HG03342 (cell line): Measurements from ENCODE around the gene SCUBE1.

Experiments used
- ATAC-seq: cut with Tn5 transposase; IDR thresholded peaks from one replicate; pipeline ENCODE4 v1.9.1; 2021; ENCODE audit warnings: mild to moderate bottlenecking, moderate library complexity; ENCODE audit not compliant: unreplicated experiment

The SCUBE1 gene

DNA sequence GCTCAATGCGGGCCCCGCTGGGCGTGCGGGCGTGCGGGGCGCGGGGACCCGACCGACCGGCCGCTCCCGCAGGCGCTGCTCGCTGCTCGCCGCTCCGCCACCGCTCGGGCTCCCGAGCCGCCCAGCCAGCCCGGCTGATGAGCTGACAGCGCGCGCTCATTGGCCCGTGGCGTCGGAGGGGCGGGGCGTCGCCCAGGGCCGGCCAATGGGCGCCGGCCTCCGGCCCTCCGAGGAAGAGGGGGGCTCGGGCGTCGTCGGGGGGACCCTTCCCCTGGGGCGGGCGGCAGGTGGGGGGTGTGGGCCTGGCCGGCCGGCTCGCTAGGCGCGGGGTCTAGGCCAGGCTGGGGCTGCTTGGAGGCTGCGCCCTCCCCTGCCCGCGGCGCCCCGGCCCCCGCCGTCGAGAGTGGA lies at the start of gene SCUBE1:
Gene SCUBE1, minus strand, starts transcription at position 111 of the 408 bp plus-strand sequence. CDS start 111 bp downstream, outside the sequence.
- no peak for ATAC-seq

GRCh38 chr22:43392385-43392989 lies 49.3 kb upstream of the SCUBE1 start:
- ATAC-seq, result no peak

DNA sequence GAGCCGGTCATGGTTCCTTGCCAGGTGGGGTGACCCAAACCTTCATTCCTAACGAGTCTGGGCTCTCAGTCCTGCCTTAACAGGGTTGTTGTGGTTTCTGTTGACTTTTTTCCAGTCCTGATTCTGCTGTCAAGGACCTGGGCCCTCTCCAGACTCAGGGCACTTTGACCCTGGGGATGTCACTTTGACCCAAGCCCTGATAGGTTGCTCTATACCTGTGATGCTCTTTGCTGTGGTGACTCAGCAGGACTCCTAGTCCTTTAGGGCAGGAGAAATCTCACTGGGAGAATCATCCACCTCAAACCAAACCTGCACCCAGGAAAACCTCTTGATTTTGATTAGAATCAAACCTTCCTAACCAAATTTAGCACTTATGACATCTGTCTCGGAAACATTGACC lies 48.1 kb upstream of the SCUBE1 start:
- no peak for ATAC-seq

DNA sequence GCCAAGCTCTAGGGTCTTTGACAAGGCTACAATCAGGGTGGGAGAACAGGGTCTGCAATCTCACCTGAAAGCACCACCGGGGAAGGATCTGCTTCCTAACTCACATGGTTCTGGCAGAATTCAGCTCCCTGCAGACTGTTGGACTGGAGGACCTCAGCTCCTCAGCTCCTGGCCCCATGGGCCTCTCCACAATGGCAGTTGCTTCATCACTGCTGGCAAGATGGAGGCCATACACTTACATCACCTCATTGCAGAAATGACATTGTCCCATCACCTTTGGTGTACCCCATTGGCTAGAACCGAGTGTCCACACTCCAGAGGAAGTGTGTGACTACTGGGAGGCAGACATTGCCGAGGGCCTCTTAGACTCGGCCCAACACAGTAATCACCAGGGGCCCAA lies 47.7 kb upstream of the SCUBE1 start:
- no peak for ATAC-seq

GRCh38 chr22:43390166-43390565 lies 47.0 kb upstream of the SCUBE1 start:
- no peak for ATAC-seq

DNA sequence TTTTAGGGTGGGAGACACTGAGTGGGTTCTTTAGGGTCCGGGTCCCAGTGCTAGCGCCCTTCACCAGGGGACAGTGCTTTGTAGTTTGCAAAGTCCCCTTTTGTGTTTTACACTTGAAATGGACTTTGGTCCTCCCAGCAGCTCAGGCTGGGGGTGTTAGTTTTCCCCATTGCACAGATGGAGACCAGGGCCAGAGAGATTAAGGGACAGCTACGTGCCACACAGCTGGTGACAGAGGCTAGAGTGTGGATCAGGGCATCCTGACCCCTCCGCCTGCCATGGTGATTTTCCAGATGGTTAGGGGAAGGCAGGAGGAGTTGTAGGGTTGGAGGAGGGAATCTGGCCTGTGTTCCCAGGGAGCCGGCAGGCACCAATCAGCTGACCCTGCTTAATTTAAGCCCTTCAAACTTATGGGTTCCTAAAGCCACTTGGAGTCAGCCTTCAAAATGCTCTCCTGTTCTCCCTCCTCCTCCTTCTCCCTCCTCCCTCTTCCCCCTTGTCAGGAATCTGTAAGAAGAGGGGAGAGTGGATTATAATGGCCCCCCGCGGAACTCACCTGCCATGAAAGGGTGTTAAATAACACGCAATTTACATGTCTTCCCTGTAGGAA lies 46.2 kb upstream of the SCUBE1 start:
- ATAC-seq, result no peak

DNA sequence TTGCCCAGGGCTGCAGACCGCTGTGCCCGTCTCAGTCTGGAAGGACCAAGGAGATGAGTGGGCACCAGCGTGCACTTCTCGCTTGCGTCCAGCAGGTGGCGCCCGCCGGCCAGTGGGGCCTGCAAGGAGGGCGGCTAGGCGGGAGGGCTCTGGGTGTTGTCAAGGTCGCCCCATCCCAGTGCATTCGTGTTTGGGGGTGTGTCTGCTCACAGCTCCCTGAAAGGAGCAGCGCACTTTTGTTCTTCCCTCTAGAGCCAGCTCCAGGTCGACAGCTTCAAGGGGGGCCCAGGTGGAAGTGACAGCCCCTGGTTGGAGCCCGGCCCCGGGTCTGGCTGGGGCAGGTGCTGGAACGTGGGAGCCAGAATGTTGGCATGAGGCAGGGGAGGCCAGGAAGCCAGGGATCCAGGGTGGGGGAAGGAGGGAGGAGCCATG lies 45.3 kb upstream of the SCUBE1 start:
- no peak for ATAC-seq

- no peak for ATAC-seq
Measured at GRCh38 chr22:43387815-43388214, 44.6 kb upstream of the SCUBE1 start.

GRCh38 chr22:43385770-43386641 lies 42.8 kb upstream of the SCUBE1 start:
- no peak for ATAC-seq

DNA sequence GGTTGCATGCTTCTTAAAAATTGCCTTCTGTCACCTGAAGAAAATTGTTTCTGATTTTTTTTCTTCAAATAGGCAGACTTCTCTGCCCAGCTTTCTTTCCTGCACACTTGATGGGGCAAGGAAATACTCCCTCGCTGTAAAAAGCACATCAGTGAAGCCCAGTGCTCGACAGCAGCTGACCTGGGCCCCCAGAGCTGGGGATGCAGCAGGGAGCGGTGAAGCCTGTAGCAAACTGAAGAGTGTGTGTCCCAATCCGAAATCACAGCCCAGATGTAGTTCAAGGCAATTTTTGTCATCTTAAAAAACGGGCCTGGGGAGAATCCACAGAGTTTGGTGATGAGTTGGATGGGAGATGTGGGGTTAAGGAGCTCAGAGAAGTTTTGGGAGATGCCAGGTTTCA lies 41.7 kb upstream of the SCUBE1 start:
- no peak for ATAC-seq

DNA sequence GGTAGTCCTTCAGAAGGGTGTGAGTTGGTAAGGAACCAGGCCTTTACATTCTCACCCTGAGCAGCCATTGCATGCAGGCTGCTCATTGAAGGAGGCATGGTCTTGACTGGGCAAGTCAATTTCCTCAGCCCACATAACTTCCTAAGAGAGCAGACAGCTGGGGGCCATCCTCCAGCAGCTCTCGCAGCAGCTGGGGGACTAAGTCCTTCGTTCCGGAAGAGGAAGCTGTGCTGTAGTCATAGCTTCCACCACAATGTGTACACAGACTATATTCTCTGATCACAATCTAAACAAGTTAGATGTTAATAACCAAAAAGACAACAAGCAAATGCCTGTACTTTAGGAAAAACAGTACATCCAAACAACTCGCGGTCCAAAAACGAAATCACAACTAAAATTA lies 38.5 kb upstream of the SCUBE1 start:
- ATAC-seq, result no peak

DNA sequence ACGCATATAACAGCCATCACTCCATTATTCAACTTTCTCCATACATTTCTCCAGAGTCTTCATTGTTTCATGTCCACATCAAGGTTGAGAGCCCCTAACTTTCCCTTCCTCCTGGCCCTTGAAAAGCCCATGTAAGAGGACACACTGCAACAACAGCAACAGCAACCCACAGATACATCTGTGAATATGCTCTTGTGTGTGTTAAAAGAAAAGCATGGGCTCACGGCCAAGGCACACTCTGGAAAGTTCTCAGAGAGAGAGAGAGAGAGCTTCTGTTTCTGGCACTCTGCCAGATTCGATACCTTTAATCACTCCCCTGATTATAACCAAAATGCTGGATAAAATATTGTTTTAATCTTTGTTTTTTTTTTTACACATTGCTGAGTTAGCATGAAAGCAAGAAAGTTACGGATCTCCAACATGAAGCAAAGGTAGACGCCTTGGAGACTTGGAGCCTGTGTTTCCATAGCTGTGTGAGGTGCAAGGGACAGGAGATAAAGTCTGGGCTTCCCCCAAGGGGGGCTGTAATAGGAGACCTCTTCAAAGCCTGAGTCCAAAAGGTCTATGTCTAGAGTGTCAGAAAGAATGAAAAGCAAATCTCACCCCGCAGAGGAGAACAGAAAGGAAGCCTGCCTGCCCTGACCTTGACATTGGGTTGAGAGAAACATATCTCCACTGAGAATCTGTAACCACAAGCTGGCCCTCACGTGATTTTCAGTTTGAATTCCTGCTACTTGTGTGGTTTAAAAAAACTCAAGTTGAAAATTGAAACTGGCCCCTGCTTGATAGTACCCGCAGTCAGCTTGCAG lies 34.9 kb upstream of the SCUBE1 start:
- peak; percentile 38 for ATAC-seq

DNA sequence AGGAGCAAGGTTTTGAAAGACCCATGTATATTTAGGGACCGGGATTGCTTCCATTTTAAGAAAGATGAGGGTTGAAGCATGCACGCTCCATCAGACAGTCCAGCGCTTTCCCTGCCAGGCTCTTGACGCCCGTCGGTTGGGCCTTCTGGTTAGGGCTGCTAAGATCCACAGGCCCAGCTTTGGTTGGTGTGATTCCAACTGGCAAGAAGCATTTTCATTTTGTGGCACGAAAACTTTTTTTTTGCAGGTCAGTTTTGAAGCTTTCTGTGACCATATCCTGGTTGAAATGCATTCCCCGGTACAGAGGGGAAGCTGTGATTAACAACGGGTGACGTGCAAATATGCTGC lies 34.4 kb upstream of the SCUBE1 start:
- ATAC-seq, result no peak

- ATAC-seq, result no peak
Measured at GRCh38 chr22:43376765-43377547, 33.8 kb upstream of the SCUBE1 start.

DNA sequence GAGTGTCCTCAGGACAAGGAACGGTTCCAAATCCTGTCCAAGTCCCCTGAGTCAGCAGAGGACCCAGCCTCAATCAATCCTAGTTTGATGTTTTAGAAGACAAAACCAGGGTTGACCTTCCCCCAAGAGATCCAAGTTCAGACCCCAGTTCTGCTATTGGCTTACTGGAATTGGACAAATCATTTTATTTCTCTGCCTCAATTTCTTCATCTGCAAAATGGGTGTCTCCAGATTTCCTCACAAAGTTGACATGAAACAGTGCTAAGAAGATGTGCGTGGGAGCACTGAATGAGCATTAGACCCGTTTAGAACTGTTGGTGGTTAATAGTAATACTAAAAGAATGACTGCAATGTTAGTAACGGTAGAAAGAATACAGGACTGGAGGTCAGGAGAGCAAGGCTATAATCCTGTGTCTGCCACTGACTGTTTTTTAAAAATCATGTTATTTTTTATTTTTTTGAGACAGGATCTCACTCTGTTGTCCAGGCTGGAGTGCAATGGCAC lies 32.8 kb upstream of the SCUBE1 start:
- ATAC-seq, result no peak

GRCh38 chr22:43370036-43370435 lies 26.9 kb upstream of the SCUBE1 start:
- no peak for ATAC-seq

- no peak for ATAC-seq
Measured at GRCh38 chr22:43365715-43366440, 22.7 kb upstream of the SCUBE1 start.

DNA sequence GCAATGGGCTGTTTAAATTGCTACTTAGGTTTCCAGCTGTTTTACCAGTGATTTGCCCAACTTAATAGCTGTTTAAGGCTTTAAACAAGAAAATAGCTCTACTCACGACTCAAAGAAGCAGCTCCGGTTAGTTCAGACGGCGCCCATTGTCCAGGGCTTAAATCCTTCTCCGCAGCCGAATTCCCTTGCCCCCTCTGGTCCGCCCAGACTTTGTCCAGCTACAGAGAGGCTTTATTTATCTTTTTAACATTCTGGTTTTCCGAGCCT lies 20.9 kb upstream of the SCUBE1 start:
- no peak for ATAC-seq

DNA sequence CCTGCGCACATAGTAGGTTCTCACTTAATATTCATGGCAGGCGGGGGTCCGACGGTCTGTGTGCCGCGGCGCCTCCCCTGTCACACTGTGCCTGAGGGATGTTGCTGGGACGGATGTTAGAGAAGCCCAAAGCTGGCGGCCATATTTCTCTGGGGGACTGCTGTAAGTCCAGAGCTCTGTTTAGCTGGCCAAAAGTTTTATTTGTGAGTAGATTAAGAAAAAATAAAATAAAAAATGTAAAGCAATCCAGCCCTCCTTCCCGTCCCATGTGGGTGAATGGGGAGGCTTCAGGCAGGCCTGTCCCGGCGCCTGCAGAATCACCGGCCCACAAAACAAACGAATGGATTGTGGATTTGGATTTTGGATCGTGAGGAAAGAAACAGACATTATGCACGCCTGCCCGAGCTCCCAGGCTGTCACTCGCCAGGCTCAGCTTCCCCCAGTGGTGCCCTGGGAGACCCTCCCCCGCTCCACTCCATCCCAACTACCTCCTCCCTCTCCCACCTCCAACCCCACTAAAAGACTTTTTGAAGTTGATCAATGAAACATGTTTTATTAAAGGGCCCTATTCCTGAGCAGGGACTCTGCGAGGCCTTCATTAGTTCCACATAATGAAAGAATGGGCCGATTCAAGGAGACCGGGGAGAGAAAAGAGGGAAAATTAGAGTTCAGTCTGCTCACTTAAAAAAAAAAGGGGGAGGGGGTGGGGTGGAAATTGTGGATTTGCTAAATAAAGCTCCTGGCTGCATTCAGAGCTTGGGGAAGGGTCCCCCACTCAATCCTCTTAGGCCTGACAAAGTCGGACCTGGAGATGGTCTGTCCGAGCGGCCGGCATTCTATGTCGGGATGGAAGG lies 20.4 kb upstream of the SCUBE1 start:
- ATAC-seq, result no peak
